GM21360 (cell line): ENCODE data around the gene KRT86.
A peak's percentile ranks its signal among the peaks of the same experiment; 100 is the strongest.
"Not testable (repeated sequence)": the region's sequence is repeated elsewhere in the genome, so short reads cannot be mapped to it uniquely, and the experiment has no call there.

Source experiments
- ATAC-seq: cut with Tn5 transposase; IDR thresholded peaks from one replicate; pipeline ENCODE4 v1.9.1; 2021; ENCODE audit warnings: mild to moderate bottlenecking, moderate library complexity; ENCODE audit not compliant: unreplicated experiment

KRT86 gene

GRCh38 chr12:52238916-52239646 is 35.4 kb upstream of the KRT86 start:
- ATAC-seq: no peak

GRCh38 chr12:52239767-52240166 is 34.7 kb upstream of the KRT86 start:
- ATAC-seq: no peak

GRCh38 chr12:52240247-52240646 is 34.2 kb upstream of the KRT86 start:
- not testable (repeated sequence) for ATAC-seq

- ATAC-seq: no peak
Measured at GRCh38 chr12:52241205-52241842, 33.1 kb upstream of the KRT86 start.

GRCh38 chr12:52242442-52243258 is 31.8 kb upstream of the KRT86 start:
- no peak for ATAC-seq

- no peak for ATAC-seq
Measured at GRCh38 chr12:52243259-52243855, 31.1 kb upstream of the KRT86 start.

GRCh38 chr12:52243856-52244614 is 30.4 kb upstream of the KRT86 start:
- ATAC-seq: peak; percentile 89

- ATAC-seq: peak; percentile 7
Measured at GRCh38 chr12:52244615-52244994, 29.8 kb upstream of the KRT86 start.

GRCh38 chr12:52245259-52245961 is 29.0 kb upstream of the KRT86 start:
- ATAC-seq: no peak

GRCh38 chr12:52245962-52246569 is 28.4 kb upstream of the KRT86 start:
- ATAC-seq: no peak

GRCh38 chr12:52246720-52247621 is 27.5 kb upstream of the KRT86 start:
- ATAC-seq: no peak

GRCh38 chr12:52247622-52248540 is 26.6 kb upstream of the KRT86 start:
- no peak for ATAC-seq

- no peak for ATAC-seq
Measured at GRCh38 chr12:52248541-52249461, 25.6 kb upstream of the KRT86 start.

GRCh38 chr12:52249511-52250047 is 24.9 kb upstream of the KRT86 start:
- no peak for ATAC-seq

- ATAC-seq: no peak
Measured at GRCh38 chr12:52250048-52250990, 24.1 kb upstream of the KRT86 start.
